Umbilical cord (tissue), 2 donors: ENCODE results near the gene SND1. TPM values are rescaled to one million over a fixed set of nuclear protein-coding genes. Genes with fewer than 3 reads are reported as not detected.

Experiments
- DNase-seq: peaks from one replicate; pipeline ENCODE4 v3.0.0-alpha.2; 2015; ENCODE audit warnings: low spot score
- total RNA-seq: library from RNA; depleted of rRNA; stranded (reverse); fragments of >200 nt; gene quantifications from one replicate; pipeline ENCODE4 v1.2.3, GENCODE V29; 2014; ENCODE audit warnings: low replicate concordance; ENCODE audit not compliant: insufficient read depth

SND1 gene
- total RNA-seq, 1 donor from 2014 or later, result 101 TPM

- no peak for DNase-seq
Measured at GRCh38 chr7:127766831-127767459, 115.0 kb downstream of the SND1 start.

GRCh38 chr7:127768241-127768640, 116.2 kb downstream of the SND1 start:
- DNase-seq, result no peak

- no peak for DNase-seq
Measured at GRCh38 chr7:127769137-127769536, 117.1 kb downstream of the SND1 start.

GRCh38 chr7:127769696-127770400, 117.9 kb downstream of the SND1 start:
- DNase-seq, result no peak

GRCh38 chr7:127770885-127771284, 118.9 kb downstream of the SND1 start:
- DNase-seq, result peak; percentile 27

- no peak for DNase-seq
Measured at GRCh38 chr7:127771707-127772106, 119.7 kb downstream of the SND1 start.

GRCh38 chr7:127776776-127777386, 124.9 kb downstream of the SND1 start:
- DNase-seq, result no peak

GRCh38 chr7:127780489-127780888, 128.5 kb downstream of the SND1 start:
- no peak for DNase-seq

GRCh38 chr7:127781081-127781480, 129.1 kb downstream of the SND1 start:
- no peak for DNase-seq

GRCh38 chr7:127782075-127782474, 130.1 kb downstream of the SND1 start:
- DNase-seq, result no peak

GRCh38 chr7:127782654-127783559, 130.9 kb downstream of the SND1 start:
- DNase-seq, result no peak

- DNase-seq, result no peak
Measured at GRCh38 chr7:127786184-127786583, 134.2 kb downstream of the SND1 start.

- DNase-seq, result no peak
Measured at GRCh38 chr7:127789031-127789430, 137.0 kb downstream of the SND1 start.

- DNase-seq, result no peak
Measured at GRCh38 chr7:127791446-127792189, 139.6 kb downstream of the SND1 start.

GRCh38 chr7:127792528-127793342, 140.7 kb downstream of the SND1 start:
- DNase-seq, result no peak

- DNase-seq, result no peak
Measured at GRCh38 chr7:127793582-127793981, 141.6 kb downstream of the SND1 start.

GRCh38 chr7:127794136-127794535, 142.1 kb downstream of the SND1 start:
- DNase-seq, result no peak

- DNase-seq, result no peak
Measured at GRCh38 chr7:127794551-127794950, 142.6 kb downstream of the SND1 start.

- DNase-seq, result no peak
Measured at GRCh38 chr7:127798023-127798422, 146.0 kb downstream of the SND1 start.

GRCh38 chr7:127798769-127799372, 146.9 kb downstream of the SND1 start:
- DNase-seq, result no peak
